GM12872 (cell line): ENCODE measurements around the gene CACHD1.

Experiments used
- CTCF ChIP-seq: IDR thresholded peaks from 3 replicates; pipeline ENCODE4 v1.5.1; 2011; ENCODE audit warnings: low read depth, mild to moderate bottlenecking, low read length, moderate library complexity; ENCODE audit not compliant: insufficient read depth

Gene CACHD1

GRCh38 chr1:64505232-64505943 is 35.5 kb downstream of the CACHD1 start:
- no peak for TF ChIP-seq CTCF

GRCh38 chr1:64505944-64506655 is 36.2 kb downstream of the CACHD1 start:
- no peak for TF ChIP-seq CTCF

GRCh38 chr1:64508629-64509028 is 38.7 kb downstream of the CACHD1 start:
- TF ChIP-seq CTCF = no peak

- no peak for TF ChIP-seq CTCF
Measured at GRCh38 chr1:64511044-64511443, 41.1 kb downstream of the CACHD1 start.

GRCh38 chr1:64513545-64513944 is 43.6 kb downstream of the CACHD1 start:
- TF ChIP-seq CTCF = no peak

- no peak for TF ChIP-seq CTCF
Measured at GRCh38 chr1:64514197-64514765, 44.4 kb downstream of the CACHD1 start.

- no peak for TF ChIP-seq CTCF
Measured at GRCh38 chr1:64515427-64515826, 45.5 kb downstream of the CACHD1 start.
